HUES48 (cell line): ENCODE measurements around the gene PHLPP1.

ENCODE experiments used
- H3K27ac ChIP-seq: one replicate; pipeline ENCODE4 v1.7.0; 2013; ENCODE audit warnings: low read depth, low read length, inconsistent platforms
- H3K27me3 ChIP-seq: 2 replicates; pipeline ENCODE4 v1.6.1; 2013; ENCODE audit warnings: mild to moderate bottlenecking, low read length; ENCODE audit not compliant: control insufficient read depth, insufficient read depth
- H3K36me3 ChIP-seq: 2 replicates; pipeline ENCODE4 v1.6.1; 2013; ENCODE audit warnings: low read length; ENCODE audit not compliant: control insufficient read depth, insufficient read depth
- H3K4me1 ChIP-seq: 2 replicates; pipeline ENCODE4 v1.6.1; 2013; ENCODE audit warnings: mild to moderate bottlenecking, low read length; ENCODE audit not compliant: control insufficient read depth, insufficient read depth
- H3K4me3 ChIP-seq: 2 replicates; pipeline ENCODE4 v1.5.1; 2013; ENCODE audit warnings: mild to moderate bottlenecking, low read depth, low read length
- H3K9ac ChIP-seq: 2 replicates; pipeline ENCODE4 v1.6.1; 2013; ENCODE audit warnings: mild to moderate bottlenecking, low read depth, low read length, moderate library complexity
- H3K9me3 ChIP-seq: 2 replicates; pipeline ENCODE4 v1.6.1; 2013; ENCODE audit warnings: low read length; ENCODE audit not compliant: control insufficient read depth, insufficient read depth

Gene PHLPP1

GRCh38 chr18:62715436-62715758, at the start of gene PHLPP1:
Gene PHLPP1 (plus strand): TSS chr18:62715541. CDS start chr18:62715684, 143 bp downstream.
- Histone ChIP-seq H3K4me3 (peak within 1 kb of the TSS; percentile 83), H3K9me3 (no peaks in the 10 kb centered on the region), H3K36me3 (no peaks in the 10 kb centered on the region), H3K9ac (peak within 1 kb of the TSS; percentile 87), H3K27ac (peak within 1 kb of the TSS; percentile 87), H3K4me1 (peaks cover 32% of the 10 kb centered on the region), H3K27me3 (no peaks in the 10 kb centered on the region)

- H3K9ac ChIP-seq, result no peak overlapping the region
- H3K27ac ChIP-seq, result no peak overlapping the region
- H3K36me3 ChIP-seq, result no peaks in the 10 kb centered on the region
- no peaks in the 10 kb centered on the region for H3K4me1 ChIP-seq
- H3K27me3 ChIP-seq, result no peaks in the 10 kb centered on the region
- H3K9me3 ChIP-seq, result no peaks in the 10 kb centered on the region
- no peak overlapping the region for H3K4me3 ChIP-seq
Observed at GRCh38 chr18:62669225-62669624, 46.1 kb upstream of the PHLPP1 start.

GRCh38 chr18:62670573-62670972, 44.8 kb upstream of the PHLPP1 start:
- Histone ChIP-seq H3K4me3 (no peak overlapping the region), H3K4me1 (no peaks in the 10 kb centered on the region), H3K36me3 (no peaks in the 10 kb centered on the region), H3K27ac (no peak overlapping the region), H3K9ac (no peak overlapping the region), H3K9me3 (no peaks in the 10 kb centered on the region), H3K27me3 (no peaks in the 10 kb centered on the region)

GRCh38 chr18:62672600-62672999, 42.7 kb upstream of the PHLPP1 start:
- no peaks in the 10 kb centered on the region for H3K4me1 ChIP-seq
- no peak overlapping the region for H3K27ac ChIP-seq
- no peaks in the 10 kb centered on the region for H3K36me3 ChIP-seq
- H3K27me3 ChIP-seq, result no peaks in the 10 kb centered on the region
- H3K4me3 ChIP-seq, result no peak overlapping the region
- no peaks in the 10 kb centered on the region for H3K9me3 ChIP-seq
- H3K9ac ChIP-seq, result no peak overlapping the region

GRCh38 chr18:62678847-62679485, 36.4 kb upstream of the PHLPP1 start:
- Histone ChIP-seq H3K4me1 (peaks cover 17% of the 10 kb centered on the region), H3K9me3 (no peaks in the 10 kb centered on the region), H3K9ac (no peak overlapping the region), H3K36me3 (no peaks in the 10 kb centered on the region), H3K27ac (peak overlapping the region; percentile 35), H3K27me3 (no peaks in the 10 kb centered on the region), H3K4me3 (no peak overlapping the region)

GRCh38 chr18:62682371-62682770, 33.0 kb upstream of the PHLPP1 start:
- Histone ChIP-seq H3K27me3 (no peaks in the 10 kb centered on the region), H3K36me3 (no peaks in the 10 kb centered on the region), H3K4me1 (peaks cover 17% of the 10 kb centered on the region), H3K9ac (no peak overlapping the region), H3K27ac (peak overlapping the region; percentile 39), H3K4me3 (no peak overlapping the region), H3K9me3 (0 out of 2 replicates have a peak, but pooled peaks cover 3% of the 10 kb centered on the region)

- Histone ChIP-seq H3K27me3 (no peaks in the 10 kb centered on the region), H3K4me3 (no peak overlapping the region), H3K36me3 (no peaks in the 10 kb centered on the region), H3K9ac (no peak overlapping the region), H3K27ac (no peak overlapping the region), H3K9me3 (peaks cover 7% of the 10 kb centered on the region; the same call in 1 of the 2 replicates), H3K4me1 (peaks cover 15% of the 10 kb centered on the region)
Observed at GRCh38 chr18:62683935-62684334, 31.4 kb upstream of the PHLPP1 start.

- Histone ChIP-seq H3K36me3 (no peaks in the 10 kb centered on the region), H3K9ac (no peak overlapping the region), H3K27me3 (no peaks in the 10 kb centered on the region), H3K27ac (no peak overlapping the region), H3K4me1 (no peaks in the 10 kb centered on the region), H3K9me3 (peaks cover 10% of the 10 kb centered on the region; the same call in 1 of the 2 replicates), H3K4me3 (no peak overlapping the region)
Observed at GRCh38 chr18:62688743-62689317, 26.5 kb upstream of the PHLPP1 start.

- no peaks in the 10 kb centered on the region for H3K4me1 ChIP-seq
- H3K27me3 ChIP-seq, result no peaks in the 10 kb centered on the region
- H3K36me3 ChIP-seq, result no peaks in the 10 kb centered on the region
- H3K27ac ChIP-seq, result no peak overlapping the region
- H3K9me3 ChIP-seq, result peaks cover 10% of the 10 kb centered on the region; the same call in 1 of the 2 replicates
- no peak overlapping the region for H3K9ac ChIP-seq
- H3K4me3 ChIP-seq, result no peak overlapping the region
Observed at GRCh38 chr18:62690236-62690815, 25.0 kb upstream of the PHLPP1 start.

- H3K9ac ChIP-seq, result no peak overlapping the region
- H3K4me1 ChIP-seq, result no peaks in the 10 kb centered on the region
- peaks cover 4% of the 10 kb centered on the region; the same call in 1 of the 2 replicates for H3K9me3 ChIP-seq
- no peaks in the 10 kb centered on the region for H3K27me3 ChIP-seq
- no peak overlapping the region for H3K27ac ChIP-seq
- no peak overlapping the region for H3K4me3 ChIP-seq
- no peaks in the 10 kb centered on the region for H3K36me3 ChIP-seq
Observed at GRCh38 chr18:62693659-62694058, 21.7 kb upstream of the PHLPP1 start.

- H3K4me3 ChIP-seq, result no peak overlapping the region
- H3K27ac ChIP-seq, result no peak overlapping the region
- no peaks in the 10 kb centered on the region for H3K27me3 ChIP-seq
- no peaks in the 10 kb centered on the region for H3K36me3 ChIP-seq
- H3K9ac ChIP-seq, result no peak overlapping the region
- H3K9me3 ChIP-seq, result no peaks in the 10 kb centered on the region
- H3K4me1 ChIP-seq, result no peaks in the 10 kb centered on the region
Observed at GRCh38 chr18:62697636-62698035, 17.7 kb upstream of the PHLPP1 start.
